Nephron progenitor cell (in vitro differentiated cells): ENCODE measurements around the gene ANKFY1.

Experiments used
- DNase-seq: peaks from one replicate; pipeline ENCODE4 v3.0.0; 2021
- H3K27ac Mint-ChIP-seq: 2 replicates; pipeline ENCODE4 v1.8.0; 2021; ENCODE audit warnings: mild to moderate bottlenecking, moderate library complexity, mixed read lengths
- H3K27me3 Mint-ChIP-seq: 2 replicates; pipeline ENCODE4 v1.8.0; 2021; ENCODE audit warnings: mild to moderate bottlenecking, low read depth, mixed read lengths; ENCODE audit not compliant: poor library complexity
- H3K36me3 Mint-ChIP-seq: 2 replicates; pipeline ENCODE4 v1.8.0; 2021; ENCODE audit warnings: low read depth, mixed read lengths
- H3K4me1 Mint-ChIP-seq: 2 replicates; pipeline ENCODE4 v1.8.0; 2021; ENCODE audit warnings: mixed read lengths
- H3K4me3 Mint-ChIP-seq: 2 replicates; pipeline ENCODE4 v1.8.0; 2021; ENCODE audit warnings: mild to moderate bottlenecking, moderate library complexity, mixed read lengths
- H3K9me3 Mint-ChIP-seq: 2 replicates; pipeline ENCODE4 v1.8.0; 2021; ENCODE audit warnings: mild to moderate bottlenecking, moderate library complexity, mixed read lengths
- TF ChIP-seq, protein P1 (sequence below): fragments of 200-600 bp; sonication (generic); IDR thresholded peaks from 2 replicates; pipeline ENCODE4 v1.5.0; 2021; ENCODE audit warnings: antibody characterized with exemption

Gene ANKFY1

DNA sequence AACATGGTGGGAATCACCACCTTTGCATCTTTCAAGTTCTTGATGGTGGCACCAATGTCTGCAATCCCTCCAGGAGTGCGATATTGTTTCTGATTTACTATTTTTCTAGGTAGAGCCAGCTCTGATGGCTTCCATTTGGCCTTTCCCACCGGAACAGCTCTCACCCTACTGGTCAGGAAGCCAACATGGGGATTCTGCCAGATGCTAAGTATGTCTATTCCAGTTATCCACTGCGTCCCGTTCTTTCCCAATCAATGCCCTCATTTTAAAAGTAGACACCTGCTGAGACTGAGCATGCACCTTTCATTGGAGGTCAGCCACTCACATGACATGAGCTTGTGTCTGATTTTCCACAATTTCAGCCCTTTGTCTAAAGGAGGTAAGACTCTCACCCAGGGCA, 144.5 kb downstream of the ANKFY1 start:
- TF ChIP-seq, protein P1, sequence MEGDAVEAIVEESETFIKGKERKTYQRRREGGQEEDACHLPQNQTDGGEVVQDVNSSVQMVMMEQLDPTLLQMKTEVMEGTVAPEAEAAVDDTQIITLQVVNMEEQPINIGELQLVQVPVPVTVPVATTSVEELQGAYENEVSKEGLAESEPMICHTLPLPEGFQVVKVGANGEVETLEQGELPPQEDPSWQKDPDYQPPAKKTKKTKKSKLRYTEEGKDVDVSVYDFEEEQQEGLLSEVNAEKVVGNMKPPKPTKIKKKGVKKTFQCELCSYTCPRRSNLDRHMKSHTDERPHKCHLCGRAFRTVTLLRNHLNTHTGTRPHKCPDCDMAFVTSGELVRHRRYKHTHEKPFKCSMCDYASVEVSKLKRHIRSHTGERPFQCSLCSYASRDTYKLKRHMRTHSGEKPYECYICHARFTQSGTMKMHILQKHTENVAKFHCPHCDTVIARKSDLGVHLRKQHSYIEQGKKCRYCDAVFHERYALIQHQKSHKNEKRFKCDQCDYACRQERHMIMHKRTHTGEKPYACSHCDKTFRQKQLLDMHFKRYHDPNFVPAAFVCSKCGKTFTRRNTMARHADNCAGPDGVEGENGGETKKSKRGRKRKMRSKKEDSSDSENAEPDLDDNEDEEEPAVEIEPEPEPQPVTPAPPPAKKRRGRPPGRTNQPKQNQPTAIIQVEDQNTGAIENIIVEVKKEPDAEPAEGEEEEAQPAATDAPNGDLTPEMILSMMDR: no peak
- no peaks in the 10 kb centered on the region for H3K27me3 Mint-ChIP-seq
- no peaks in the 10 kb centered on the region for H3K9me3 Mint-ChIP-seq
- H3K27ac Mint-ChIP-seq: peak overlapping the region; percentile 32
- DNase-seq: no peak
- no peaks in the 10 kb centered on the region for H3K4me1 Mint-ChIP-seq
- peaks cover 54% of the 10 kb centered on the region for H3K36me3 Mint-ChIP-seq
- no peak overlapping the region for H3K4me3 Mint-ChIP-seq

- Mint-ChIP-seq H3K4me1 (no peaks in the 10 kb centered on the region), H3K27ac (no peak overlapping the region), H3K9me3 (no peaks in the 10 kb centered on the region), H3K36me3 (peaks cover 46% of the 10 kb centered on the region), H3K27me3 (no peaks in the 10 kb centered on the region), H3K4me3 (no peak overlapping the region)
- TF ChIP-seq, protein P1: no peak
- no peak for DNase-seq
Observed at GRCh38 chr17:4118015-4118743, 145.6 kb downstream of the ANKFY1 start.

- Mint-ChIP-seq H3K27ac (peak overlapping the region; percentile 71), H3K4me3 (no peak overlapping the region), H3K9me3 (no peaks in the 10 kb centered on the region), H3K27me3 (no peaks in the 10 kb centered on the region), H3K36me3 (peaks cover 45% of the 10 kb centered on the region), H3K4me1 (no peaks in the 10 kb centered on the region)
- DNase-seq: no peak
- TF ChIP-seq, protein P1: no peak
Observed at GRCh38 chr17:4116516-4116915, 147.3 kb downstream of the ANKFY1 start.
